ENCODE measurements around the gene CENPA. TPM values are rescaled to one million over a fixed set of nuclear protein-coding genes. Genes with fewer than 3 reads are reported as not detected.

The CENPA gene
- total RNA-seq, 2 donors from 2014 or later = not detected

GRCh38 chr2:26809211-26809610 lies 23.4 kb downstream of the CENPA start:
- intact Hi-C loops (cut with DNase I) = no loop called here

DNA sequence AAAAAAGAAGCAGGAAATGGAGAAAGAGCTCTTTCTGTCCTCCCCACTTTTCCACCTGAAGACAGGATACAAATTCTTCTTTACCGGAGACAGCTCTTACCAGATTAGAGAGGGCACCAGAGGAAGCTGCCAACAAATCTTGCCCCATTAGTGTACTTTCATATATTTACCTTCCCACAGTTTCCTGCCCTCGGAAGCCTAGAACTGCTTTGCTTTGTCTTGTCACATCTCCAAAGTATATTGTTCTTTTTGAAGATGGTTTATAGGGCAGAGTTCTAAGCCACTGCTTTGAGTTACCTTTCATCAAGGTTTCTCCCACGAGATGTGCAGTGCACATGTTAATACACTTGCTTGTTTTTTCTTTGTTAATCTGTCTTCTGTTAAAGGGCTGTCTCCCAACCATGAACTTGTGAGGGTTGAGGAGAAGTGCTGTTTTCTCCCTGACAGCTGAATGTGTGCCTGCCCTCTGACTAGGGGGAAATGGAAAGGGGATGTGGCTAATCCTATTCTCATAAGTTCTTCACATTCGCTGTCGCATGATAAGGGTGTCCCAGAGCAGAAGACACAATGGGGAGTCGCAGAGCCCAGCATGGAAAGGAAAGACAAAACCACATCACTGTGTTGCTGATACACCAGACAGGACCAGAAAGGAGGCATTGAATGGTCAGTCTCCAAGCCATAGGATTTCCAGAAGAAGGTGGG lies 24.2 kb downstream of the CENPA start:
- Histone ChIP-seq H3K27ac (no peak overlapping the region), H3K9me3 (no peaks in the 10 kb centered on the region), H3K4me3 (no peak overlapping the region), H3K36me3 (replicated peaks in 1 of 2; ENCODE audit: insufficient read depth in 1 of 2, low read depth in 2 of 2) (no peaks in the 10 kb centered on the region), H3K4me1 (no peaks in the 10 kb centered on the region), H3K27me3 (no peaks in the 10 kb centered on the region)
- DNase-seq (peak in 1 of 4 donors; percentile 15), ATAC-seq (no peak)
- TF ChIP-seq POLR2A (IDR thresholded peaks at IDR 0.05) = no peak
- TF ChIP-seq, protein P1, sequence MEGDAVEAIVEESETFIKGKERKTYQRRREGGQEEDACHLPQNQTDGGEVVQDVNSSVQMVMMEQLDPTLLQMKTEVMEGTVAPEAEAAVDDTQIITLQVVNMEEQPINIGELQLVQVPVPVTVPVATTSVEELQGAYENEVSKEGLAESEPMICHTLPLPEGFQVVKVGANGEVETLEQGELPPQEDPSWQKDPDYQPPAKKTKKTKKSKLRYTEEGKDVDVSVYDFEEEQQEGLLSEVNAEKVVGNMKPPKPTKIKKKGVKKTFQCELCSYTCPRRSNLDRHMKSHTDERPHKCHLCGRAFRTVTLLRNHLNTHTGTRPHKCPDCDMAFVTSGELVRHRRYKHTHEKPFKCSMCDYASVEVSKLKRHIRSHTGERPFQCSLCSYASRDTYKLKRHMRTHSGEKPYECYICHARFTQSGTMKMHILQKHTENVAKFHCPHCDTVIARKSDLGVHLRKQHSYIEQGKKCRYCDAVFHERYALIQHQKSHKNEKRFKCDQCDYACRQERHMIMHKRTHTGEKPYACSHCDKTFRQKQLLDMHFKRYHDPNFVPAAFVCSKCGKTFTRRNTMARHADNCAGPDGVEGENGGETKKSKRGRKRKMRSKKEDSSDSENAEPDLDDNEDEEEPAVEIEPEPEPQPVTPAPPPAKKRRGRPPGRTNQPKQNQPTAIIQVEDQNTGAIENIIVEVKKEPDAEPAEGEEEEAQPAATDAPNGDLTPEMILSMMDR (IDR thresholded peaks at IDR 0.05) = no peak
- 45 to 68% methylated on average over 6 of the region's 6 CpGs for WGBS, 2 donors
- intact Hi-C loops (cut with DNase I) = no loop called here

More at GRCh38 chr2:26809211-26809610, 23.4 kb downstream of the CENPA start:
- Histone ChIP-seq H3K4me3 (no peak overlapping the region), H3K4me1 (no peaks in the 10 kb centered on the region), H3K27me3 (no peaks in the 10 kb centered on the region), H3K27ac (no peak overlapping the region), H3K36me3 (replicated peaks in 1 of 2; ENCODE audit: insufficient read depth in 1 of 2, low read depth in 2 of 2) (no peaks in the 10 kb centered on the region), H3K9me3 (no peaks in the 10 kb centered on the region)
- 86 to 87% methylated on average over 2 to 3 of the region's 3 CpGs for WGBS, 2 donors
- DNase-seq (no peak), ATAC-seq (no peak)
- TF ChIP-seq POLR2A (IDR thresholded peaks at IDR 0.05) = no peak
- TF ChIP-seq, protein P1 (IDR thresholded peaks at IDR 0.05) = no peak

DNA sequence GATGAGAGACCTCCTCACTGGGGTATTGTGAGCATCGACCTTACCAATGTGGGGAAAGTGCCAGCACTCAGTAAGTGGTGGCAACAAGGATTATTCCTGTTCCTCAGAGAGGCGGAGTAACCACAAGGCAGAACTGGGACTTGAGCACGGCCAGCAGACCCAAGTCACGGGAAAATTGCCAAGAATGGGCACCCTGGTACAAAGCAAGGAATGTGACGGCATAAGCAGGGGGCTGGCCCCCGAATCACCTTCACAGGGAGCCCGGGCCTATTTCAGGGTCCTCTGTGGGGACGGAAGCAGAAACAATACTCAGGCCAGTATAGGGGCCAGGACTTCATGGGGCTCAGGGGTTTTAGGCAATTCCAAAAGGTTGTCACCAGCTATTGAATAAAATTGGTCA lies 25.4 kb downstream of the CENPA start:
- Histone ChIP-seq H3K4me3 (no peak overlapping the region), H3K36me3 (replicated peaks in 1 of 2; ENCODE audit: insufficient read depth in 1 of 2, low read depth in 2 of 2) (no peaks in the 10 kb centered on the region), H3K9me3 (no peaks in the 10 kb centered on the region), H3K27ac (no peak overlapping the region), H3K27me3 (no peaks in the 10 kb centered on the region), H3K4me1 (no peaks in the 10 kb centered on the region)
- TF ChIP-seq, protein P1 (IDR thresholded peaks at IDR 0.05) = no peak
- TF ChIP-seq POLR2A (IDR thresholded peaks at IDR 0.05) = no peak
- DNase-seq = no peak
- no peak for ATAC-seq
- intact Hi-C loops (cut with DNase I) = no loop called here
- WGBS, 2 donors = 70 to 73% methylated on average over 8 of the region's 8 CpGs

DNA sequence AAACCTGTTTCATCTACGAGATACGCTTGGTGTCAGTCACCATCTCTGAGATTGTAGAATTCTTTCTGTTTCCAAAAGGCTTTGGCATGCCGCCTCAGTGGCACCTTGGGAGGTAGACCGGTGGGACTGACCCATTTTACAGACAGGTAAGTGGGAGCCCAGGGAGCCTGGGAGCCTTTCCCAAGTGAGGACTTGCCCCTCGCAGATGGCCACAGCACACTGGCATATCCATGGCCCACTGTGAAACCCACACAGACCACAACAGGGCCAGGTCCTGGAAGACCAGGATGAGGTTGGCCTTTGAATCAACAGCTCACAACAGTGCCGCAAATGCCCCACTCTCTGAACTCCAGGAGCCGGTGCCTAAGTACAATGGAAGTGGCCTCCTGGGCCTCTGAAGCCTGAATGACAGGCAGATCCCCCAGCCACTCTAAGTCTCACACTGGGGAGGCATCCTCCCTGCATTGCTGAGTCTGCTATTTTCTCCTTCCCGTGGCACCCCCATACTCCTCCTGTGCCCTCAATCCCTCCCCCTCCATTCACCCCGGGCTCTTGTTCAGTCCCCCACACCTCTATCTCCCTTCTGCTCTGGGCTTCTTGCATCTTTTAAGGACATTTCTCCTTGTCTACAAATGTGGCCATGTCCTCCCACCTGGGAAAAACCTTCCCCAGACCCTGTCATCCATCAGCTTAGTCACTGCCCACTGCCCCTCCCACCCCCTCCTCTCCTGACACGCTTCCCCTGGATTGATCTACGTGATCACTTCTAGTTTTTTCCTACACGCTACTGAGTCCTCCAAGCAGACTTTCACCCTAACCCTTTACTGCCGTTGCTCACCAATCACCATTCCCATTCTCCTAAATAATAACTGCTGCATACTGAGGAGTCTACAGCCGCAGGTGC lies 26.2 kb downstream of the CENPA start:
- Histone ChIP-seq H3K27me3 (no peaks in the 10 kb centered on the region), H3K27ac (no peak overlapping the region), H3K4me3 (no peak overlapping the region), H3K36me3 (replicated peaks in 1 of 2; ENCODE audit: insufficient read depth in 1 of 2, low read depth in 2 of 2) (no peaks in the 10 kb centered on the region), H3K4me1 (no peaks in the 10 kb centered on the region), H3K9me3 (no peaks in the 10 kb centered on the region)
- DNase-seq = no peak
- intact Hi-C loops (cut with DNase I) = no loop called here
- TF ChIP-seq, protein P1 (IDR thresholded peaks at IDR 0.05) = no peak
- no peak for TF ChIP-seq POLR2A (IDR thresholded peaks at IDR 0.05)
- ATAC-seq = no peak
- 71 to 72% methylated on average over 14 of the region's 14 CpGs for WGBS, 2 donors

All from body of pancreas (tissue), 4 donors.